Smooth muscle cell of the coronary artery (primary cell): ENCODE results near the gene CHIC2. TPM values are rescaled to one million over a fixed set of nuclear protein-coding genes. Genes with fewer than 3 reads are reported as not detected.

ENCODE experiments used
- total RNA-seq: library from RNA; depleted of rRNA; stranded (reverse); fragments of >200 nt; gene quantifications from 2 replicates; pipeline ENCODE4 v1.2.3, GENCODE V29; 2014; ENCODE audit warnings: low replicate concordance

The CHIC2 gene
- 46.9 and 74.4 TPM in 2 replicates for total RNA-seq

DNA sequence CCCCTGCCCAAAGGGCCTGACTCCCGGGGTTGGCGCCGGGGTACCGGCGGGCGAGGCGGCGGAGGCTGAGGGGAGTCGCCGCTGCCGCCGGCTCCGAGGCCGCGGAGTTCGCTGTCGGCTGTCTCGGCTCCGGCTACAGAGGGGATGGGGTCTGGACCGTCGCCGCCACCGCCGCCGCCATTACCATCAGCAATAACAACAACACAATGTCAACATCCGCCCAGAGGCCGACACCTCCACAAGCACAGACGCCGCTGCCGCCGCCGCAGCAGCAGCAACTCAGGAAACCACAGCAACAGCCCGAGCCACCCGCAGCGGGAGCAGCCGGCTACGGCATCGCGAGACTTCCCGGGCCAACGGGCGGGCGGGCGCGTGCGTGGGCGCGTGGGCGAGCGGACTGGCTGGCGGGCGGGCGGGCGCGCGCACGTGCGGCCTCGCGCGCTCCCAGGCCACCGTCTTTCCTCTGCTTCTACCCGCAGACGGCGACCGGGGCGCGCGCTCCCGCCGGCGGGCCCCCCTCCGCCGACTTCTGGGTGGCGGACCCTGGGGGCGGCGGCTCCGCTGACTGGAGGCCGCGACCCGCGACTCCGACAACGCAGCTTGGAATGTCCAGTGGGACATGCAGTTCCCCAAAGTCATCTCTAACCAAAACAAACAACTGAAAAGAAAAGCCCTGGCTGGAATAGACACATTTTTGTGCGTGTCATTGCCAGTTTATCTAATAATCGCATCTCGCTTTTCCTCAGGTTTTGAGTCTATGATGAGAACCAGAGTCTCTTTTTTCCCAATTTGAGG, at the start of gene CHIC2:
Gene CHIC2, minus strand, starts transcription at position 289 of the 795 bp plus-strand sequence. CDS start 305 bp downstream, outside the sequence.

DNA sequence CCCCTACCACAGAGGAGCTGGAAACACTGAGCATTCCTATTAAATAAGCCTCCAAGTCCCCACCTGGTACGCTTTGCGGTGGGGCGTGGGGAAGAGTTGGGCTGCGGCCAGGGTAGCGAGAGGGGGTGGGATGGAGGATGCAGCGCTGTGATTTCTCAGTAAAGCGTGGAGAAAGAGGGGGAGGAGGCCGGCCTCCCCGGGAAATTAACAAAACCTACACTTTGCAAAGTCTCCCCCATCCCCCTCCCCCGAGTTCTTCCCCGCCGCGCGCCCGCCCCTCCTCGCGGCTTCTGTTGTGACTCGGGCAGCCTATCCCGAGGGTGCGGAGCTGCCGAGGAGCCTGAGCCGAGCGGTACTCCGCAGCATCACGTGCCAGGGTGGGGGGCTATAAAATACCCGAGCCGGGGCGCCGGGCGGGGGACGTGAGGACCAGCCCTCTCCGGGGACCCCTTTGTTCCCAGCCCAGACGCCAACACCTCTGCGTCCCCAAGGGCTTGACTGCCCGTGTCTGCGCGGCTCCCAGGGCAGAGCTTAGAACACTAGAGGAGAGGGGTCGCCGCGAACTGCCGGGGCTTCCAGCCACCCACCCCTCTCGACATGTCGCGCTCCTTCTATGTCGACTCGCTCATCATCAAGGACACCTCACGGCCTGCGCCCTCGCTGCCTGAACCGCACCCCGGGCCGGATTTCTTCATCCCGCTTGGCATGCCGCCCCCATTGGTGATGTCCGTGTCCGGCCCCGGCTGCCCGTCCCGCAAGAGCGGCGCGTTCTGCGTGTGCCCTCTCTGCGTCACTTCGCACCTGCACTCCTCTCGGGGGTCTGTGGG, 35.6 kb upstream of the CHIC2 start, which contains the start of gene GSX2:
Gene GSX2, plus strand, starts transcription at position 416 of the 827 bp plus-strand sequence. Its CDS starts 182 bp downstream, at position 598.

Other genes starting within 250 kb of the CHIC2 start
- gene GSX2, start 35.6 kb upstream of the CHIC2 start, total RNA-seq: not detected in 2 replicates
- gene PDGFRA, start 164.7 kb upstream of the CHIC2 start, total RNA-seq: 173 and 451 TPM in 2 replicates